SU-DHL-6 (cell line): Measurements from ENCODE around the gene RPL23.

Experiments used
- H2AFZ ChIP-seq: fragments of 200-600 bp; sonication (generic); 2 replicates; pipeline ENCODE4 v1.6.1; 2014; ENCODE audit warnings: low read depth, mild to moderate bottlenecking, moderate library complexity, mixed read lengths, antibody characterized with exemption, low read length; ENCODE audit not compliant: severe bottlenecking
- H3F3A ChIP-seq: fragments of 200-600 bp; shearing (Covaris generic); 2 replicates; pipeline ENCODE4 v1.6.0; 2016; ENCODE audit warnings: antibody characterized with exemption, mild to moderate bottlenecking; ENCODE audit not compliant: insufficient read depth
- H3K27ac ChIP-seq: fragments of 200-600 bp; sonication (generic); 2 replicates; pipeline ENCODE4 v1.5.1; 2016; ENCODE audit warnings: low read depth, mild to moderate bottlenecking, low read length, moderate library complexity, mixed read lengths
- H3K27me3 ChIP-seq: fragments of 200-600 bp; sonication (generic), shearing (Covaris generic); 2 replicates; pipeline ENCODE4 v1.6.0; 2014; ENCODE audit warnings: mild to moderate bottlenecking, low read length
- H3K36me3 ChIP-seq: fragments of 200-600 bp; sonication (generic); 2 replicates; pipeline ENCODE4 v1.6.1; 2014; ENCODE audit warnings: mild to moderate bottlenecking, low read length, mixed read lengths
- H3K4me2 ChIP-seq: fragments of 300-600, 200-600 bp; shearing (Covaris generic), sonication (generic); 2 replicates; pipeline ENCODE4 v1.6.0; 2014; ENCODE audit warnings: low read length, low read depth, mild to moderate bottlenecking; ENCODE audit not compliant: poor library complexity, severe bottlenecking
- H3K4me3 ChIP-seq: fragments of 200-600 bp; sonication (generic); 2 replicates; pipeline ENCODE4 v1.5.1; 2014; ENCODE audit warnings: antibody characterized with exemption, low read length, mild to moderate bottlenecking, mixed read lengths; ENCODE audit not compliant: insufficient read depth, poor library complexity, severe bottlenecking
- H3K79me2 ChIP-seq: fragments of 200-600 bp; sonication (generic); 2 replicates; pipeline ENCODE4 v1.6.1; 2014; ENCODE audit warnings: mild to moderate bottlenecking, low read length, moderate library complexity; ENCODE audit not compliant: insufficient read depth
- H3K9ac ChIP-seq: fragments of 200-600 bp; sonication (generic); 2 replicates; pipeline ENCODE4 v1.7.0; 2014; ENCODE audit warnings: mild to moderate bottlenecking, low read length
- H3K9me2 ChIP-seq: fragments of 200-600 bp; sonication (generic); replicated peaks from 2 replicates; pipeline ENCODE4 v1.6.1; 2014; ENCODE audit warnings: low read length; ENCODE audit not compliant: insufficient read depth
- H3K9me3 ChIP-seq: fragments of 200-600 bp; sonication (generic); 2 replicates; pipeline ENCODE4 v1.6.1; 2014; ENCODE audit warnings: low read length, mixed read lengths; ENCODE audit not compliant: insufficient read depth
- H4K20me1 ChIP-seq: fragments of 200-600 bp; sonication (generic); 2 replicates; pipeline ENCODE4 v1.6.1; 2014; ENCODE audit warnings: low read depth, mild to moderate bottlenecking, antibody characterized with exemption, low read length, moderate library complexity, mixed read lengths
- EZH2phosphoT487 ChIP-seq: fragments of 200-600 bp; sonication (generic), shearing (Covaris generic); conservative IDR thresholded peaks from 2 replicates; pipeline ENCODE4 v1.6.1; 2018; ENCODE audit warnings: mild to moderate bottlenecking, antibody characterized with exemption, low read length, moderate library complexity, mixed read lengths
- TF ChIP-seq, protein P1 (sequence below): fragments of 200-600 bp; sonication (generic); IDR thresholded peaks from one replicate; pipeline ENCODE4 v1.5.1; 2017; ENCODE audit warnings: antibody characterized with exemption, mild to moderate bottlenecking, low read length, moderate library complexity; ENCODE audit not compliant: insufficient read depth, poor library complexity, severe bottlenecking

RPL23 gene

DNA sequence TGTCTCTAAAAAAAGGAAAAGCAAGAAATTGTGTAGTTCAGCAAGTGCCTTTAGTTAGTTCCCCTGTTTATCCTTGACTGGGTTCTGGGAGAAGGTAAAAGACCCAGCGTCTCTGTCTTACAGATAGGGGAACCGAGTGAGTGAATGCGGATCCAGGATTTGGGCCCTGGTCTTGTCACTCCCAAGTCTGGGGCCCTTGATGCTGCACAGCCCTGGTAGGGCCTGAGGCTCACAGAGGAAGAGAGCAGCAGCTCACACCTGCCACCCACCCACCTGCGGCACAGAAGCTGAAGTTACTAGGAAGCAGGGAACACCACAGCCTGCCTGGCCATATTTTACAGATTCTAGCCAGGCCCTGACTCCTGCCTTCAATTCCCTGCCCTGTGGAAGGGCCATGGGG is 38.6 kb upstream of the RPL23 start:
- TF ChIP-seq, protein P1, sequence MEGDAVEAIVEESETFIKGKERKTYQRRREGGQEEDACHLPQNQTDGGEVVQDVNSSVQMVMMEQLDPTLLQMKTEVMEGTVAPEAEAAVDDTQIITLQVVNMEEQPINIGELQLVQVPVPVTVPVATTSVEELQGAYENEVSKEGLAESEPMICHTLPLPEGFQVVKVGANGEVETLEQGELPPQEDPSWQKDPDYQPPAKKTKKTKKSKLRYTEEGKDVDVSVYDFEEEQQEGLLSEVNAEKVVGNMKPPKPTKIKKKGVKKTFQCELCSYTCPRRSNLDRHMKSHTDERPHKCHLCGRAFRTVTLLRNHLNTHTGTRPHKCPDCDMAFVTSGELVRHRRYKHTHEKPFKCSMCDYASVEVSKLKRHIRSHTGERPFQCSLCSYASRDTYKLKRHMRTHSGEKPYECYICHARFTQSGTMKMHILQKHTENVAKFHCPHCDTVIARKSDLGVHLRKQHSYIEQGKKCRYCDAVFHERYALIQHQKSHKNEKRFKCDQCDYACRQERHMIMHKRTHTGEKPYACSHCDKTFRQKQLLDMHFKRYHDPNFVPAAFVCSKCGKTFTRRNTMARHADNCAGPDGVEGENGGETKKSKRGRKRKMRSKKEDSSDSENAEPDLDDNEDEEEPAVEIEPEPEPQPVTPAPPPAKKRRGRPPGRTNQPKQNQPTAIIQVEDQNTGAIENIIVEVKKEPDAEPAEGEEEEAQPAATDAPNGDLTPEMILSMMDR = no peak
- TF ChIP-seq EZH2phosphoT487 = no peak
- H3K9ac ChIP-seq = no peak overlapping the region
- H3K27ac ChIP-seq = no peak overlapping the region
- no peaks in the 10 kb centered on the region for H3K9me3 ChIP-seq
- 0 out of 2 replicates have a peak, but pooled peaks cover 6% of the 10 kb centered on the region for H3K79me2 ChIP-seq
- H4K20me1 ChIP-seq = no peaks in the 10 kb centered on the region
- H3K4me2 ChIP-seq = no peak overlapping the region
- no peaks in the 10 kb centered on the region for H3K36me3 ChIP-seq
- H3F3A ChIP-seq = no peaks in the 10 kb centered on the region
- no peak overlapping the region for H2AFZ ChIP-seq
- H3K27me3 ChIP-seq = no peaks in the 10 kb centered on the region
- no peak overlapping the region for H3K4me3 ChIP-seq
- H3K9me2 ChIP-seq = no peaks in the 10 kb centered on the region

DNA sequence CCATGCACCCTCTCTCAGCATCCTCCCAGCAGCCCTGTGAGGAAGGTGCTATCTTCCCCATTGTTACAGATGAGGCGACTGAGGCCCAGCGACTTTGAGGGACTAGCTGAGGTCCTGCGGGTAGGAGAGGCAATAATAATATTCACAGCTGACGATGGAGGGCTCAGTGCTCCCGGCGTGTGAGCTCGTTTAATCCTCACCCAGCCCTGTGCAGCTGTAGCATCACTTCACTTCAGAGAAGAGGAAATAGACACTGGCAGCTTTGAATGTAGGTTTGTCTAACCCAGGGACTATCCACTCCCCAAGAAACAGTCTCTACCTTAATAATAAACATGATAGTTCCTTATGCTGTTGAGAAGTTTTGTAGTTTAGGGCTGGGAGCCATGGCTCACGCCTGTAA is 37.9 kb upstream of the RPL23 start:
- Histone ChIP-seq H3K27me3 (no peaks in the 10 kb centered on the region), H3K79me2 (peaks cover 12% of the 10 kb centered on the region; the same call in 1 of the 2 replicates), H3K36me3 (no peaks in the 10 kb centered on the region), H2AFZ (no peak overlapping the region), H3K4me2 (no peak overlapping the region), H3K27ac (no peak overlapping the region), H4K20me1 (no peaks in the 10 kb centered on the region), H3K9ac (no peak overlapping the region), H3K4me3 (no peak overlapping the region), H3K9me2 (no peaks in the 10 kb centered on the region), H3F3A (no peaks in the 10 kb centered on the region), H3K9me3 (no peaks in the 10 kb centered on the region)
- no peak for TF ChIP-seq EZH2phosphoT487
- TF ChIP-seq, protein P1 = no peak

DNA sequence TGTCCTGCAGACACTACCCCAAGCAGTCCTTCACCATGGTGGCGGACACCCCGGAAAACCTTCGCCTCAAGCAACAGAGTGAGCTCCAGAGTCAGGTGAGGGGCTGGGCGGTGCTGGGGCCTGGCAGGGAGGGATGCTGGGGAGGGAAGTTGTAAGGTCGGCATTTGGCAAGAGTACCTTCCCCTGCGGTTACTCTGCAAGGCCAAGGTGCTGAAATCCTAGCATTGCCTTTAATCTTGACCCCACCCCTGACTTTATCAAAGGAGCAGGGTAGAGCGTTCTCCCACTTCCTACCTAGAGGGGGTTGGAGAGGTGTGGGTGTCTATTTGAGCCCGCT is 36.9 kb upstream of the RPL23 start:
- no peaks in the 10 kb centered on the region for H4K20me1 ChIP-seq
- H3K36me3 ChIP-seq = no peaks in the 10 kb centered on the region
- H3K4me2 ChIP-seq = no peak overlapping the region
- TF ChIP-seq EZH2phosphoT487 = no peak
- TF ChIP-seq, protein P1 = no peak
- H3K27me3 ChIP-seq = no peaks in the 10 kb centered on the region
- H3K27ac ChIP-seq = no peak overlapping the region
- H3K9me2 ChIP-seq = no peaks in the 10 kb centered on the region
- H3K79me2 ChIP-seq = peaks cover 22% of the 10 kb centered on the region; the same call in 1 of the 2 replicates
- H2AFZ ChIP-seq = no peak overlapping the region
- no peak overlapping the region for H3K4me3 ChIP-seq
- no peaks in the 10 kb centered on the region for H3F3A ChIP-seq
- no peak overlapping the region for H3K9ac ChIP-seq
- no peaks in the 10 kb centered on the region for H3K9me3 ChIP-seq
